HEK293 (cell line): ENCODE data around the gene NRP2.

Source experiments
- CTCF ChIA-PET: fragments of 350-600 bp; formaldehyde crosslinking; extraction: SDS; loops from one replicate; lab custom pipeline; 2021; ENCODE audit warnings: antibody characterized with exemption; lab: Yijun Ruan, JAX
- POLR2A ChIA-PET: fragments of 300-600 bp; formaldehyde crosslinking; extraction: SDS; loops from one replicate; lab custom pipeline; 2020; ENCODE audit warnings: antibody characterized with exemption, inconsistent platforms; lab: Yijun Ruan, JAX
- H3K27ac ChIP-seq: fragments of 200-500 bp; sonication (Bioruptor generic); 2 replicates; pipeline ENCODE4 v1.5.1; 2014; ENCODE audit warnings: low read depth, low read length, control low read depth, inconsistent platforms; ENCODE audit errors: extremely low read depth
- H3K36me3 ChIP-seq, 2 experiments: fragments of 200-500 bp in 1 of 2; sonication (Bioruptor generic) in 1 of 2; 1 replicate in 1 of 2; 2 replicates in 1 of 2; pipeline ENCODE4 v1.5.1; 2014 to 2017; ENCODE audit warnings: inconsistent platforms in 2 of 2, low read length in 2 of 2; ENCODE audit not compliant: control insufficient read depth in 2 of 2, insufficient read depth in 1 of 2
- H3K4me1 ChIP-seq: fragments of 200-500 bp; sonication (Bioruptor generic); 2 replicates; pipeline ENCODE4 v1.5.1; 2014; ENCODE audit warnings: mild to moderate bottlenecking, low read length, inconsistent platforms; ENCODE audit not compliant: control insufficient read depth, insufficient read depth
- H3K4me3 ChIP-seq: 2 replicates; pipeline ENCODE4 v1.5.1; 2011; ENCODE audit warnings: low read depth, mild to moderate bottlenecking, control low read depth, low read length, moderate library complexity
- H3K9me3 ChIP-seq: fragments of 200-500 bp; sonication (Bioruptor generic); 2 replicates; pipeline ENCODE4 v1.5.1; 2014; ENCODE audit warnings: low read depth, low read length, inconsistent platforms; ENCODE audit not compliant: control insufficient read depth, insufficient read depth
- CTCF ChIP-seq: fragments of 450-650 bp; formaldehyde crosslinking; IDR thresholded peaks from 2 replicates; pipeline ENCODE4 v1.5.1; 2016; ENCODE audit warnings: missing biosample characterization, missing genetic modification characterization
- EGR2 ChIP-seq: fragments of 450-650 bp; formaldehyde crosslinking; IDR thresholded peaks from 2 replicates; pipeline ENCODE4 v1.5.1; 2016; ENCODE audit warnings: low read depth, missing biosample characterization, missing genetic modification characterization
- IKZF3 ChIP-seq: fragments of 450-650 bp; IDR thresholded peaks from 2 replicates; pipeline ENCODE4 v1.5.0; 2018; ENCODE audit warnings: missing biosample characterization, mild to moderate bottlenecking, missing genetic modification characterization, moderate library complexity
- MEIS1 ChIP-seq: sonication (generic); formaldehyde crosslinking; IDR thresholded peaks from 2 replicates; pipeline ENCODE4 v1.8.1; 2022; ENCODE audit warnings: missing genetic modification reagents, mild to moderate bottlenecking, borderline replicate concordance
- PRDM1 ChIP-seq: fragments of 450-650 bp; formaldehyde crosslinking; IDR thresholded peaks from 2 replicates; pipeline ENCODE4; 2016; ENCODE audit warnings: missing biosample characterization, missing genetic modification characterization
- REPIN1 ChIP-seq: fragments of 450-650 bp; formaldehyde crosslinking; IDR thresholded peaks from 2 replicates; pipeline ENCODE4 v1.5.1; 2017; ENCODE audit warnings: missing biosample characterization, missing genetic modification characterization, low read depth
- SCRT2 ChIP-seq: fragments of 450-650 bp; formaldehyde crosslinking; IDR thresholded peaks from 2 replicates; pipeline ENCODE4 v1.5.1; 2016; ENCODE audit warnings: missing biosample characterization, missing genetic modification characterization
- TRIM28 ChIP-seq: IDR thresholded peaks from 2 replicates; pipeline ENCODE4 v1.6.1; 2011; ENCODE audit warnings: low read length, control low read depth, borderline replicate concordance
- ZBTB49 ChIP-seq: fragments of 450-650 bp; formaldehyde crosslinking; IDR thresholded peaks from 2 replicates; pipeline ENCODE4 v1.5.1; 2016; ENCODE audit warnings: missing biosample characterization, missing genetic modification characterization, low read depth
- ZFHX2 ChIP-seq: fragments of 450-650 bp; formaldehyde crosslinking; conservative IDR thresholded peaks from 2 replicates; pipeline ENCODE4 v1.5.1; 2016; ENCODE audit warnings: missing biosample characterization, missing genetic modification characterization
- ZNF157 ChIP-seq: fragments of 450-650 bp; formaldehyde crosslinking; IDR thresholded peaks from 2 replicates; pipeline ENCODE4 v1.5.1; 2016; ENCODE audit warnings: missing biosample characterization, missing genetic modification characterization
- ZNF23 ChIP-seq: fragments of 450-650 bp; formaldehyde crosslinking; IDR thresholded peaks from 2 replicates; pipeline ENCODE4 v1.5.1; 2016; ENCODE audit warnings: missing biosample characterization, missing genetic modification characterization, borderline replicate concordance
- ZNF239 ChIP-seq: fragments of 450-650 bp; formaldehyde crosslinking; IDR thresholded peaks from 2 replicates; pipeline ENCODE4 v1.5.1; 2016; ENCODE audit warnings: missing biosample characterization, missing genetic modification characterization
- ZNF366 ChIP-seq: fragments of 450-650 bp; formaldehyde crosslinking; conservative IDR thresholded peaks from 2 replicates; pipeline ENCODE4 v1.5.1; 2016; ENCODE audit warnings: missing biosample characterization, missing genetic modification characterization
- ZNF37A ChIP-seq: fragments of 450-650 bp; IDR thresholded peaks from 2 replicates; pipeline ENCODE4 v1.5.1; 2018; ENCODE audit warnings: missing biosample characterization, missing genetic modification characterization
- ZNF555 ChIP-seq: fragments of 450-650 bp; formaldehyde crosslinking; conservative IDR thresholded peaks from 2 replicates; pipeline ENCODE4 v1.5.1; 2017; ENCODE audit warnings: missing biosample characterization, mild to moderate bottlenecking, missing genetic modification characterization, inconsistent platforms
- ZNF561 ChIP-seq: fragments of 450-650 bp; IDR thresholded peaks from 2 replicates; pipeline ENCODE4 v1.5.1; 2018; ENCODE audit warnings: missing biosample characterization, missing genetic modification characterization, borderline replicate concordance
- ZSCAN30 ChIP-seq: fragments of 450-650 bp; IDR thresholded peaks from 2 replicates; pipeline ENCODE4 v1.5.1; 2018; ENCODE audit warnings: missing biosample characterization, mild to moderate bottlenecking, missing genetic modification characterization, moderate library complexity
- TF ChIP-seq, protein P1 (sequence below): fragments of 450-650 bp; formaldehyde crosslinking; IDR thresholded peaks from 2 replicates; pipeline ENCODE4 v1.5.1; 2016; ENCODE audit warnings: missing biosample characterization, missing genetic modification characterization
- TF ChIP-seq, protein P2 (sequence below): fragments of 450-650 bp; formaldehyde crosslinking; IDR thresholded peaks from 2 replicates; pipeline ENCODE4 v1.5.1; 2016; ENCODE audit warnings: missing biosample characterization, missing genetic modification characterization
- TF ChIP-seq, protein P3 (sequence below): fragments of 450-650 bp; formaldehyde crosslinking; IDR thresholded peaks from 2 replicates; pipeline ENCODE4 v1.5.1; 2017; ENCODE audit warnings: missing biosample characterization, missing genetic modification characterization

Gene NRP2

DNA sequence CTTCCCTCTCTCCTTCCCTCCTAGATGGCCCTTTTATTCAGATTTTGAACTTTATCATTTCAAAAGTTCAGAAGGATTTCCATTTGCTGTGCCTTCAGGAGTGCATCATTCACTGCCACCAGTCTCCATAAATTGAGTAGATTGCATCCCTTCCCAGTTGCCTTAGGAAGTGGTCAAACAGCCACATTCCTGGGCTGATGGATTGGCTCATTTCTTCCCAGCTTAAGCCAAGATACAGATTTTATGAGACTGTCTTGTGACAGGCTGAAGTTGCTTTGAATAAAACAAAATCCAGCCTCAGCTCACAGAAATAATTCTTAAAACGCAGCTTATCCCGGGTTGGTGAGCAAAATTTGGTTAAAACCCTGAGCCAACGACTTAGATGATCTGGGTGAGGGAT lies 9.8 kb downstream of the NRP2 start:
- POLR2A ChIA-PET = no interaction called here
- no peak for TF ChIP-seq ZNF37A (tag by site-specific recombination)
- TF ChIP-seq, all 188 proteins: peak for 0
- no peak overlapping the region for H3K27ac ChIP-seq

DNA sequence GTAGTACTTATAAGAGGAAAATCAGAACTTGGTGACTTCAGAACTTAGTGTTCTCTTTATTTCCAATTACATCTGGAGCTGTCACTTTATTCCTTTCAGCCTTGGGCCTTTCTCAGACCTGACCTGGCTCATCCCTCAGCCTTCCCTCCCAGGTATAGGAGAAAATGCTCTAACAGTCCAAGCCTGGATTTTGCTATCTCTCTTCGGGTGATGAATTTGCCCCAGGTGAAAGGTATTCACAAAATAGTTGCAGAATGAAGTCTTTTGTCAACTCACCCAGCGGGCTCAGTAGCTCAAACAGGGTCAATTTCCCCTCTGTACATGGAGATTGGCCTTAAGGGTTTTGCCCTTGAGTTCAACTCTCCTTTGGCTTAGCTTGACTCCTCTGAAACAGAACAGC lies 12.0 kb downstream of the NRP2 start:
- H3K4me3 ChIP-seq = no peak overlapping the region
- peaks cover 0 to 3% of the 10 kb centered on the region in 2 experiments; a peak in 1 of 3 replicates for H3K36me3 ChIP-seq
- no peak overlapping the region for H3K27ac ChIP-seq
- CTCF ChIA-PET = interaction anchor here (0.9 kb wide), 1 partner anchor 15 kb away, joined by 3 read pairs; no protein-coding TSS in a partner anchor
- no peak for TF ChIP-seq ZNF157
- TF ChIP-seq, protein P1, sequence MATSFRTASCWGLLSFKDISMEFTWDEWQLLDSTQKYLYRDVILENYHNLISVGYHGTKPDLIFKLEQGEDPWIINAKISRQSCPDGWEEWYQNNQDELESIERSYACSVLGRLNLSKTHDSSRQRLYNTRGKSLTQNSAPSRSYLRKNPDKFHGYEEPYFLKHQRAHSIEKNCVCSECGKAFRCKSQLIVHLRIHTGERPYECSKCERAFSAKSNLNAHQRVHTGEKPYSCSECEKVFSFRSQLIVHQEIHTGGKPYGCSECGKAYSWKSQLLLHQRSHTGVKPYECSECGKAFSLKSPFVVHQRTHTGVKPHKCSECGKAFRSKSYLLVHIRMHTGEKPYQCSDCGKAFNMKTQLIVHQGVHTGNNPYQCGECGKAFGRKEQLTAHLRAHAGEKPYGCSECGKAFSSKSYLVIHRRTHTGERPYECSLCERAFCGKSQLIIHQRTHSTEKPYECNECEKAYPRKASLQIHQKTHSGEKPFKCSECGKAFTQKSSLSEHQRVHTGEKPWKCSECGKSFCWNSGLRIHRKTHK (tag by site-specific recombination) = no peak
- no peak for TF ChIP-seq TRIM28
- TF ChIP-seq ZNF555 = no peak
- no peak for TF ChIP-seq ZSCAN30
- no peak for TF ChIP-seq ZNF239 (tag by site-specific recombination)
- TF ChIP-seq, protein P2, sequence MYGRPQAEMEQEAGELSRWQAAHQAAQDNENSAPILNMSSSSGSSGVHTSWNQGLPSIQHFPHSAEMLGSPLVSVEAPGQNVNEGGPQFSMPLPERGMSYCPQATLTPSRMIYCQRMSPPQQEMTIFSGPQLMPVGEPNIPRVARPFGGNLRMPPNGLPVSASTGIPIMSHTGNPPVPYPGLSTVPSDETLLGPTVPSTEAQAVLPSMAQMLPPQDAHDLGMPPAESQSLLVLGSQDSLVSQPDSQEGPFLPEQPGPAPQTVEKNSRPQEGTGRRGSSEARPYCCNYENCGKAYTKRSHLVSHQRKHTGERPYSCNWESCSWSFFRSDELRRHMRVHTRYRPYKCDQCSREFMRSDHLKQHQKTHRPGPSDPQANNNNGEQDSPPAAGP (tag by site-specific recombination) = no peak
- no peak for TF ChIP-seq CTCF (tag by site-specific recombination)
- no peak for TF ChIP-seq ZNF23 (tag by site-specific recombination)
- TF ChIP-seq, protein P3, sequence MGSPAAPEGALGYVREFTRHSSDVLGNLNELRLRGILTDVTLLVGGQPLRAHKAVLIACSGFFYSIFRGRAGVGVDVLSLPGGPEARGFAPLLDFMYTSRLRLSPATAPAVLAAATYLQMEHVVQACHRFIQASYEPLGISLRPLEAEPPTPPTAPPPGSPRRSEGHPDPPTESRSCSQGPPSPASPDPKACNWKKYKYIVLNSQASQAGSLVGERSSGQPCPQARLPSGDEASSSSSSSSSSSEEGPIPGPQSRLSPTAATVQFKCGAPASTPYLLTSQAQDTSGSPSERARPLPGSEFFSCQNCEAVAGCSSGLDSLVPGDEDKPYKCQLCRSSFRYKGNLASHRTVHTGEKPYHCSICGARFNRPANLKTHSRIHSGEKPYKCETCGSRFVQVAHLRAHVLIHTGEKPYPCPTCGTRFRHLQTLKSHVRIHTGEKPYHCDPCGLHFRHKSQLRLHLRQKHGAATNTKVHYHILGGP (tag by site-specific recombination) = no peak
- no peak for TF ChIP-seq REPIN1 (tag by site-specific recombination)
- TF ChIP-seq, all 188 proteins: peak for 0
- POLR2A ChIA-PET = interaction anchor here (1.2 kb wide), 1 partner anchor 12 kb away, joined by 4 read pairs; the partner anchor contains the start of gene NRP2
- H3K9me3 ChIP-seq = no peaks in the 10 kb centered on the region
- peaks cover 3% of the 10 kb centered on the region; the same call in 1 of the 2 replicates for H3K4me1 ChIP-seq

More for the DNA sequence above, 9.8 kb downstream of the NRP2 start:
- H3K36me3 ChIP-seq = no peaks in the 10 kb centered on the region
- no peaks in the 10 kb centered on the region for H3K9me3 ChIP-seq
- no peak overlapping the region for H3K4me3 ChIP-seq
- H3K4me1 ChIP-seq = peaks cover 3% of the 10 kb centered on the region; the same call in 1 of the 2 replicates
- CTCF ChIA-PET = interaction anchor here (1.3 kb wide), 1 partner anchor 16 kb away, joined by 4 read pairs; no protein-coding TSS in a partner anchor

DNA sequence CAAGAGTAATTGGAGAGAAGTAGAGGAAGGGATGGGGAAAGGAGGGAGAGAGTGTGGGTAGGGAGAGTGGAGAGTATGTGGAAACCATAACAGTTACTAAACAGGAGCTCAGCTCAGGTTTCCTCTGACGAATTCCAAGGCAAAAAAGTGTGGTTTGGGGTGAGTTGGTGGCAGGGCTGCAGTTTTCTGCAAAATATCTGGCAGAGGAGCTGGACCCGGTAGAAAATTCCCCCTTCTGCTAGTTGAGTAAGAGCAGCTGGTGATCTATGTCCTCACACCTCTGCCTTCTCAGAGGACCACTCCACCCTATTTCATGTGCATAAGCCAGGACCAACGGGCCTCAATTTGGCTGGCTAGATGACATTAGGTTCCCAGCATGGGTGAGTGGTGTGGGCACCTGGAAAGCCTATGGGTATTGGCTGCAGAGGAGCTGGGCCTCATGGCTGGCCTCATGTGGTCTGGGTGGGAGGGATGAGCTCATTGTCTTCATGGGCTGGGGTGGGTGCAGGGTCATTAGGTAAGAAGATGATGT lies 13.2 kb downstream of the NRP2 start:
- H3K36me3 ChIP-seq = peaks cover 0 to 3% of the 10 kb centered on the region in 2 experiments; a peak in 1 of 3 replicates
- no peaks in the 10 kb centered on the region for H3K9me3 ChIP-seq
- ChIA-PET CTCF (interaction anchor here (0.6 to 1.4 kb wide), 7 partner anchors 13 to 1434 kb away, joined by 3 to 6 read pairs (median 3); partner anchors contain the start of gene NRP2), POLR2A (interaction anchor here (1.0 kb wide), 1 partner anchor 13 kb away, joined by 5 read pairs; the partner anchor contains the start of gene NRP2)
- H3K4me1 ChIP-seq = peaks cover 3% of the 10 kb centered on the region; the same call in 1 of the 2 replicates
- H3K4me3 ChIP-seq = no peak overlapping the region
- H3K27ac ChIP-seq = no peak overlapping the region
- TF ChIP-seq ZNF366 (tag by site-specific recombination) (no peak), PRDM1 (tag by site-specific recombination) (peak; percentile 83), ZBTB49 (tag by site-specific recombination) (no peak), MEIS1 (CRISPR knock-in tag) (no peak), EGR2 (peak; percentile 60), ZFHX2 (tag by site-specific recombination) (peak; percentile 47), IKZF3 (no peak), SCRT2 (tag by site-specific recombination) (no peak), ZNF561 (no peak)
